Neural crest cell (in vitro differentiated cells): ENCODE results near the gene NLN. TPM values are rescaled to one million over a fixed set of nuclear protein-coding genes. Genes with fewer than 3 reads are reported as not detected.
"Not testable (repeated sequence)": the region's sequence is repeated elsewhere in the genome, so short reads cannot be mapped to it uniquely, and the experiment has no call there.

Experiments used
- DNase-seq: peaks from one replicate; pipeline ENCODE4 v3.0.0; 2021; ENCODE audit warnings: low read depth, mixed read lengths, low spot score
- H3K27ac Mint-ChIP-seq: one replicate; pipeline ENCODE4 v1.8.0; 2021; ENCODE audit warnings: mild to moderate bottlenecking, mixed read lengths; ENCODE audit not compliant: unreplicated experiment
- H3K27me3 Mint-ChIP-seq: 2 replicates; pipeline ENCODE4 v1.8.0; 2021; ENCODE audit warnings: low read depth, mild to moderate bottlenecking, mixed read lengths
- H3K36me3 Mint-ChIP-seq: 2 replicates; pipeline ENCODE4 v1.8.0; 2021; ENCODE audit warnings: low read depth, mild to moderate bottlenecking, mixed read lengths
- H3K4me1 Mint-ChIP-seq: 2 replicates; pipeline ENCODE4 v1.8.0; 2021; ENCODE audit warnings: mixed read lengths
- H3K4me3 Mint-ChIP-seq: one replicate; pipeline ENCODE4 v1.8.0; 2021; ENCODE audit warnings: mild to moderate bottlenecking, mixed read lengths
- H3K9me3 Mint-ChIP-seq: 2 replicates; pipeline ENCODE4 v1.8.0; 2021; ENCODE audit warnings: mixed read lengths
- CTCF ChIP-seq: fragments of 200-600 bp; sonication (generic); conservative IDR thresholded peaks from 2 replicates; pipeline ENCODE4 v1.5.0; 2021; ENCODE audit warnings: antibody characterized with exemption, mild to moderate bottlenecking
- total RNA-seq: library from RNA; stranded (reverse); gene quantifications from 2 replicates; pipeline ENCODE4 v1.2.1, GENCODE V29; 2021

The NLN gene
- total RNA-seq, 1 donor from 2014 or later: 51.7 TPM

DNA sequence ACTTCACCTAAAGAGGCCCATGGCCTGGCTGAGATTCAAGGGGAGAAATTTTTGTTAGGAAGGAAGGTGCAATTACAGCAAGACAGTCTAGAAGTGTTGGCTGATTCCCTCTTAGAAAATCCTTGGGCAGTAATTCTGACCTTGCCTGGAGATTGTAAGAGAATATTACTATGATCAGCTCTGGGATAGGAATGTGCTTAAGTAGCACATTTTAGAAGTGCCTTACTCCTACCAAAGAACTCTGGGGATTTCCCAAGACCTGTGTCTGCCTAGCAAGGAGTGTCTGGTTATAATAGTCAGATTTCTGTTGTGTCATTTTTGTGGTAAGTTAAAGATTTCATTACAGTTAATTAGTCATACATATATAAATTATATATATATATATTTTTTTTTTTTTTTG lies 52.3 kb downstream of the NLN start:
- H3K36me3 Mint-ChIP-seq: peaks cover 4% of the 10 kb centered on the region

GRCh38 chr5:65775476-65775875 lies 53.5 kb downstream of the NLN start:
- Mint-ChIP-seq H3K9me3 (no peaks in the 10 kb centered on the region), H3K27ac (no peak overlapping the region), H3K4me1 (no peaks in the 10 kb centered on the region), H3K27me3 (no peaks in the 10 kb centered on the region), H3K36me3 (peaks cover 7% of the 10 kb centered on the region), H3K4me3 (no peak overlapping the region)
- no peak for TF ChIP-seq CTCF
- DNase-seq: no peak

More for the DNA sequence above, 52.3 kb downstream of the NLN start:
- DNase-seq: no peak
- Mint-ChIP-seq H3K27ac (no peak overlapping the region), H3K9me3 (no peaks in the 10 kb centered on the region), H3K27me3 (no peaks in the 10 kb centered on the region), H3K4me3 (no peak overlapping the region), H3K4me1 (no peaks in the 10 kb centered on the region)
- no peak for TF ChIP-seq CTCF

DNA sequence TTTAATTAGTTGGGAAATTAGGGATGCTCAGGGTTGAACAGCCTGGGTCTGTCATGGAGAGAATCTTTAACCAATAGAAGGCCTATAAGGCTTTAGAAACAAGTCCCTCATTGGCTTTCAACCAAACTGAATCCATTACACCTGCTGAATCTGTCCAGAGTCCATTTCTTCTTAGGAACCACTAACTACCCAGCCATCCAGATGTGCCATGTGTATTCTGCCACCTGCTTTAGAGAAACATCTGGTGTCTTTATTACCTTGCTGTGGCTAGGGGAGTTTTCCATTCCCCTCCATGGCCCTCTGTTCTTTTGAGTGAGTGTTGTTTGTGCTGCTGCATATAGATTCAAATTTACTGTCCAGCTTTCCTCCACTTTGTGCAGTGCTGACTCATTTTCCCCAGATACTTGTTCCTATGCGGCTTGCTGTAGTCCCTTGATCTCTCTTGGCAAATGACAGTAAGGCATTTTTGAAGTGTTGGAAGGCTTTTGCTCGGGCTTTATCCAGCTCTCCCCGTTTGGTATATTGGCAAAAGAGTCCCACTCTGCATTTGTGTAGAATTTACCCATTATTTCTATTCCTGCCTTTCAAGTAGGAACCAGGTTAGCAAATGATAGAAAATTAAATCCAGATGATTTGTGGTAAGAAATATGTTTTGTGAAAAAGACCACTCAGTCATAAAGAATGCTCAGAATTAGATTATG lies 54.6 kb downstream of the NLN start:
- Mint-ChIP-seq H3K27ac (no peak overlapping the region), H3K27me3 (no peaks in the 10 kb centered on the region), H3K4me1 (no peaks in the 10 kb centered on the region), H3K9me3 (no peaks in the 10 kb centered on the region), H3K4me3 (no peak overlapping the region), H3K36me3 (peaks cover 11% of the 10 kb centered on the region)
- TF ChIP-seq CTCF: no peak
- DNase-seq: no peak

DNA sequence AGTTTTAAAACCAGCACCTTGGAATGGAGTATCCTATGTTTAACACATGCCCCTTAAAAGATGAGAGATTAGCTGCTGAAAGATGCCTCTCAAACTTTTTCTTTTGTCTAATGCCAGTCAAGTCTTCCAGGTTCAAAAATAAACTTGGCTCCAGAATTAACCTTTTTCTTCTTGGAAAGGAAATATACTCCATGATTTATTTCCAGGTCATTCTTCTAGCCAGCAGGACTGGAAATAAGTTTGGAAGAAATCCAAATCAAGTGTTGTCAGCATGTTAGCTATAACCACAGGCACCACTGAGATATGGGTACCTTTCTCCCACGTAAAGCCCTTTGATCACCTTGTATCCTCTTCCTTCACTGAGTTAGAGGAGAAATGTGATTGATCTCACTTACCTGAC lies 56.1 kb downstream of the NLN start:
- H3K9me3 Mint-ChIP-seq: no peaks in the 10 kb centered on the region
- H3K27me3 Mint-ChIP-seq: no peaks in the 10 kb centered on the region
- no peak for TF ChIP-seq CTCF
- H3K4me1 Mint-ChIP-seq: no peaks in the 10 kb centered on the region
- H3K36me3 Mint-ChIP-seq: peaks cover 15% of the 10 kb centered on the region
- H3K4me3 Mint-ChIP-seq: no peak overlapping the region
- no peak for DNase-seq
- H3K27ac Mint-ChIP-seq: no peak overlapping the region

DNA sequence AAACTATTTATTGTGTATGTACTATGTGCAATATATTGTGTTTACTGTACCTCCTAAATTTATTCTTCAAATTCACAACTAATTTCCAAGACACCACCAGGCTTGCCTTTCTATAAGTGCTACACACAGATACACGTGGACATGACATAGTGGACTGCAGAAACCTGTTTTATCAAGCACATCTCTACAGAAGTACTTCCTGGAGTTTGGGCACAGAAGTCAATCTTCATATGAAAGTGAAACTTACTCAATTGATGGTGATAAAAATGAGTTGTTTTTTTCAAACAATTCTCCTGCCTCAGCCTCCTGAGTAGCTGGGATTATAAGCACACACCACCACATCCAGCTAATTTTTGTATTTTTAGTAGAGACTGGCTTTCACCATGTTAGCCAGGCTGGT lies 57.6 kb downstream of the NLN start:
- no peak for TF ChIP-seq CTCF
- no peaks in the 10 kb centered on the region for H3K9me3 Mint-ChIP-seq
- no peak overlapping the region for H3K27ac Mint-ChIP-seq
- peaks cover 15% of the 10 kb centered on the region for H3K36me3 Mint-ChIP-seq
- H3K4me3 Mint-ChIP-seq: no peak overlapping the region
- H3K4me1 Mint-ChIP-seq: no peaks in the 10 kb centered on the region
- no peak for DNase-seq
- H3K27me3 Mint-ChIP-seq: no peaks in the 10 kb centered on the region

DNA sequence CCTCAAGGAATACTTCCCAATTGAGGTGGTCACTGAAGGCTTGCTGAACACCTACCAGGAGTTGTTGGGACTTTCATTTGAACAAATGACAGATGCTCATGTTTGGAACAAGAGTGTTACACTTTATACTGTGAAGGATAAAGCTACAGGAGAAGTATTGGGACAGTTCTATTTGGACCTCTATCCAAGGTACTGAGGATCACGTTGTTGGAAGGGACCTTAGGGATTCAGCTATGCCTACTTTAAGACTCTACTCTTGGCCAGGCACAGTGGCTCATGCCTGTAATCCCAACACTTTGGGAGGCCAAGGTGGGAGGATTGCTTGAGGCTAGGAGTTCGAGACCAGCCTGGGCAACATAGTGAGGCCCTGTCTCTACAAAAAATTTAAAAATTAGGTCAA lies 66.3 kb downstream of the NLN start:
- peaks cover 14% of the 10 kb centered on the region for H3K36me3 Mint-ChIP-seq
- not testable (repeated sequence) for H3K4me1 Mint-ChIP-seq, H3K4me3 Mint-ChIP-seq, DNase-seq, H3K27me3 Mint-ChIP-seq, H3K27ac Mint-ChIP-seq, H3K9me3 Mint-ChIP-seq
